CD4-positive, alpha-beta T cell treated with Interleukin-10 for 1 hour (primary cell): ENCODE data around the gene AMPD1.

Experiments
- DNase-seq: peaks from one replicate; pipeline ENCODE4 v3.0.0-alpha.2; 2020

The AMPD1 gene

DNA sequence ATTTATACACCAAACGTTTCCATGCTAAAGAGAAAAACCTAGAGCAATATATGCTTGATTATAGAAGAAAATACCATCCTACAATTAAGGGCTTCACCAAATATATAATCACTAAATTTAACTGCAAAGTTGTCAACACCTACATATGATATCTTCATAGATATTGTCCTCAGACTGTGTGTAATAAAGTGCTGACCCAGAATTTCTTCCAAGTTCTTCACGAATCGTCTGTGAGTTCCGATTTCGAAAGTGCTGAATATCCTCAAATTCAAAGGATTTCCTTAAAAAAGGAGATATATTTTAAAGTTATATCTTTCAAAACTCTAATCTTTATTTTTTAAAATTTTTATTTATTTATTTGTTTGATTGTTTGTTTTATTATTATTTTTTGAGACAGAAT is 72.0 kb downstream of the AMPD1 start:
- no peak for DNase-seq
